SK-N-SH (cell line): ENCODE measurements around the gene CKS2. TPM values are rescaled to one million over a fixed set of nuclear protein-coding genes. Genes with fewer than 3 reads are reported as not detected.

Experiments used
- CTCF ChIA-PET: fragments of 300-600, 350-600 bp; formaldehyde crosslinking; extraction: SDS; loops from one replicate; lab custom pipeline; 2021; lab: Yijun Ruan, JAX
- POLR2A ChIA-PET: fragments of 350-600 bp; sonication (Branson Sonifier 250); formaldehyde crosslinking; extraction: SDS; loops from one replicate; lab custom pipeline; 2020; ENCODE audit warnings: antibody characterized with exemption, inconsistent platforms; lab: Yijun Ruan, JAX
- DNase-seq: peaks from one replicate; pipeline ENCODE4 v3.0.0; 2012
- H2AFZ ChIP-seq: fragments of 200-600 bp; sonication (generic); 2 replicates; pipeline ENCODE4 v1.8.1; 2016; ENCODE audit warnings: antibody characterized with exemption, mild to moderate bottlenecking, low read depth
- H3F3A ChIP-seq: fragments of 200-600 bp; sonication (generic); replicated peaks from 2 replicates; pipeline ENCODE3; 2016; ENCODE audit warnings: antibody characterized with exemption, mild to moderate bottlenecking; ENCODE audit not compliant: insufficient read depth
- H3K27ac ChIP-seq, 2 experiments: fragments of 200-500 bp in 1 of 2; fragments of 200-600 bp in 1 of 2; sonication (Bioruptor generic) in 1 of 2; sonication (generic), shearing (Covaris generic) in 1 of 2; 2 replicates each; pipeline versions ENCODE4 v1.5.1 to v1.6.1; 2014 to 2016; ENCODE audit warnings: low read depth in 2 of 2, inconsistent platforms in 1 of 2, low read length in 1 of 2, mild to moderate bottlenecking in 1 of 2, mixed read lengths in 1 of 2
- H3K27me3 ChIP-seq: fragments of 200-600 bp; sonication (generic), shearing (Covaris generic); 2 replicates; pipeline ENCODE4 v1.6.1; 2016; ENCODE audit warnings: mixed run types; ENCODE audit not compliant: insufficient read depth
- H3K36me3 ChIP-seq, 2 experiments: fragments of 200-500 bp in 1 of 2; fragments of 200-600 bp in 1 of 2; sonication (Bioruptor generic) in 1 of 2; sonication (generic) in 1 of 2; replicated peaks in 1 of 2; 2 replicates each; pipeline versions ENCODE3 to v1.5.1; 2014 to 2016; ENCODE audit warnings: low read length in 1 of 2, mild to moderate bottlenecking in 1 of 2; ENCODE audit not compliant: insufficient read depth in 2 of 2, control insufficient read depth in 1 of 2
- H3K4me1 ChIP-seq, 2 experiments: fragments of 200-500 bp in 1 of 2; fragments of 200-600 bp in 1 of 2; sonication (Bioruptor generic) in 1 of 2; sonication (generic), shearing (Covaris generic) in 1 of 2; 2 replicates each; pipeline versions ENCODE4 v1.5.1 to v1.6.1; 2014 to 2016; ENCODE audit warnings: low read depth in 1 of 2, low read length in 1 of 2, mixed run types in 1 of 2; ENCODE audit not compliant: insufficient read depth in 2 of 2, control insufficient read depth in 1 of 2
- H3K4me2 ChIP-seq: fragments of 200-600 bp; sonication (generic), shearing (Covaris generic); 2 replicates; pipeline ENCODE4 v1.6.1; 2017; ENCODE audit warnings: mixed run types
- H3K4me3 ChIP-seq, 2 experiments: fragments of 200-500 bp in 1 of 2; fragments of 200-600 bp in 1 of 2; sonication (Bioruptor generic) in 1 of 2; sonication (generic), shearing (Covaris generic) in 1 of 2; 2 replicates each; pipeline versions ENCODE4 v1.5.1 to v1.8.1; 2014 to 2016; ENCODE audit warnings: low read depth in 2 of 2, inconsistent platforms in 1 of 2, low read length in 1 of 2, mild to moderate bottlenecking in 1 of 2, mixed read lengths in 1 of 2, moderate library complexity in 1 of 2
- H3K79me2 ChIP-seq: fragments of 200-600 bp; sonication (generic); 2 replicates; pipeline ENCODE4 v1.8.1; 2017; ENCODE audit warnings: mild to moderate bottlenecking; ENCODE audit not compliant: insufficient read depth
- H3K9ac ChIP-seq: fragments of 200-600 bp; sonication (generic); 2 replicates; pipeline ENCODE4 v1.6.1; 2017; ENCODE audit warnings: mixed run types
- H3K9me2 ChIP-seq: fragments of 200-600 bp; sonication (generic); 2 replicates; pipeline ENCODE4 v1.6.1; 2017; ENCODE audit warnings: mixed run types
- H3K9me3 ChIP-seq: fragments of 200-600 bp; sonication (generic); 2 replicates; pipeline ENCODE4 v1.6.1; 2017; ENCODE audit warnings: mixed run types, mild to moderate bottlenecking, moderate library complexity
- H4K20me1 ChIP-seq: fragments of 200-600 bp; sonication (generic); 2 replicates; pipeline ENCODE4 v1.6.1; 2017; ENCODE audit warnings: mild to moderate bottlenecking, mixed run types; ENCODE audit not compliant: insufficient read depth
- ELF1 ChIP-seq: IDR thresholded peaks from 2 replicates; pipeline ENCODE4 v1.4.0; 2012
- RCOR1 ChIP-seq: fragments of 150-350 bp; IDR thresholded peaks from 2 replicates; pipeline ENCODE4 v1.6.1; 2017; ENCODE audit warnings: antibody characterized with exemption, low read length
- RFX5 ChIP-seq: IDR thresholded peaks from 2 replicates; pipeline ENCODE4 v1.6.1; 2012; ENCODE audit warnings: mild to moderate bottlenecking, improper control_type of control experiment, low read length
- RXRA ChIP-seq: IDR thresholded peaks from 2 replicates; pipeline ENCODE4 v1.4.0; 2012; ENCODE audit warnings: low read depth, mild to moderate bottlenecking, borderline replicate concordance
- WGBS: methylation state at CpG from one replicate; pipeline ENCODE4 v1.1.6; 2017; ENCODE audit warnings: low lambda C conversion rate; 5-methylcytosine and 5-hydroxymethylcytosine counted together
- polyA plus RNA-seq, 3 experiments: library from polyadenylated mRNA; depleted of rRNA; stranded (reverse); fragments of >200 nt; gene quantifications; 2 replicates each; pipeline ENCODE4 v1.2.3, GENCODE V29; 2012
- small RNA-seq, 7 experiments: library from RNA; depleted of rRNA; stranded (forward); fragments of <200 nt; gene quantifications; one replicate each; pipeline ENCODE3, GENCODE V24; 2012
- TF ChIP-seq, protein P1 (sequence below): IDR thresholded peaks from 2 replicates; pipeline ENCODE4 v1.4.0; 2012; ENCODE audit warnings: low read depth, borderline replicate concordance
- TF ChIP-seq, protein P2 (sequence below): IDR thresholded peaks from 2 replicates; pipeline ENCODE4 v1.4.0; 2012; ENCODE audit warnings: low read depth, borderline replicate concordance

CKS2 gene
- polyA plus RNA-seq, 1 of the 3 experiments (the other 2 are of a cell fraction): 362 TPM

DNA sequence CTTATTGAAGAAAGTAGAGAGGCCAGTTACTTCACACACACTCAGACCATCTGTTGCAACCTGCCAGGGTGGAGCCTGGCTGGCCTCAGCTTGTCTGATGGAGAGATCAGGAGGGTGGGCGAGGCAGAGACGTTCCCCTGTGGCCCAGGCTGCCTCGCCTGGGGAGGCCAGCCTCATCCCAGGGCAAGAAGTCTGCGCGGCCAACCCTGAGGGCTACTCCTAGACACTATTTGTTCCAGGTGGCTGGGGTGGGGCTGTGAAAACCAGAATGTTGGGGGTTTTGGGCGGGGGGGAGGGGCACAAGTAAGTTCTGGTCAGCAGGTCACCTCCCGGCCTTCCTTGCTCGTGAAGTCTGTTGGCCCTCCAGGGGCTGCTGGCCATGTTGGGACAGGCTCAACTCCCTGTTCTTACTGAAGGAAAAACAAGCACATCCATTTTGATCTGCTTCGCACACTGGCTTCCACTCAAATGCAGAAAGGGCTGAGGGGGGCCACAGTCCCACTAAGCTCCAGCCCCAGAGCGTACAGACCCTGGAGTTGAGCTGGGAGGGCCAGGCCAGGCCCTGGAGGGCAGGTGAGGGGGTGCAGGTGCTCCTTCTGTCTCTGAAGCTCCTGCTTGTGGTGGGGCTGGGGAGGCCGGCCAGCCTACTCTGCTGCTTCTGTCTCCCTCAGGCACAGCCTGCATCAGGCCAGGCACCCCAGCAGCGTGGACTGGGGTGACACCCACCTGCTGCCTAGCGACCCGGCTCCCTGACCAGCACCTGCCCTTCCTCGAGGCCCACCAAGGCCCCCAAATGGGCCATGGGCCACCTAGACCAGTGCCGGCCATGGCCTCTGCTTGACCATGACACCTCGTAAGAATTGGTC, 53.9 kb downstream of the CKS2 start (continued):
- TF ChIP-seq, protein P1, sequence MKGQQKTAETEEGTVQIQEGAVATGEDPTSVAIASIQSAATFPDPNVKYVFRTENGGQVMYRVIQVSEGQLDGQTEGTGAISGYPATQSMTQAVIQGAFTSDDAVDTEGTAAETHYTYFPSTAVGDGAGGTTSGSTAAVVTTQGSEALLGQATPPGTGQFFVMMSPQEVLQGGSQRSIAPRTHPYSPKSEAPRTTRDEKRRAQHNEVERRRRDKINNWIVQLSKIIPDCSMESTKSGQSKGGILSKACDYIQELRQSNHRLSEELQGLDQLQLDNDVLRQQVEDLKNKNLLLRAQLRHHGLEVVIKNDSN: no peak
- TF ChIP-seq, protein P2, sequence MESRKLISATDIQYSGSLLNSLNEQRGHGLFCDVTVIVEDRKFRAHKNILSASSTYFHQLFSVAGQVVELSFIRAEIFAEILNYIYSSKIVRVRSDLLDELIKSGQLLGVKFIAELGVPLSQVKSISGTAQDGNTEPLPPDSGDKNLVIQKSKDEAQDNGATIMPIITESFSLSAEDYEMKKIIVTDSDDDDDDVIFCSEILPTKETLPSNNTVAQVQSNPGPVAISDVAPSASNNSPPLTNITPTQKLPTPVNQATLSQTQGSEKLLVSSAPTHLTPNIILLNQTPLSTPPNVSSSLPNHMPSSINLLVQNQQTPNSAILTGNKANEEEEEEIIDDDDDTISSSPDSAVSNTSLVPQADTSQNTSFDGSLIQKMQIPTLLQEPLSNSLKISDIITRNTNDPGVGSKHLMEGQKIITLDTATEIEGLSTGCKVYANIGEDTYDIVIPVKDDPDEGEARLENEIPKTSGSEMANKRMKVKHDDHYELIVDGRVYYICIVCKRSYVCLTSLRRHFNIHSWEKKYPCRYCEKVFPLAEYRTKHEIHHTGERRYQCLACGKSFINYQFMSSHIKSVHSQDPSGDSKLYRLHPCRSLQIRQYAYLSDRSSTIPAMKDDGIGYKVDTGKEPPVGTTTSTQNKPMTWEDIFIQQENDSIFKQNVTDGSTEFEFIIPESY: no peak
- TF ChIP-seq RXRA: no peak

DNA sequence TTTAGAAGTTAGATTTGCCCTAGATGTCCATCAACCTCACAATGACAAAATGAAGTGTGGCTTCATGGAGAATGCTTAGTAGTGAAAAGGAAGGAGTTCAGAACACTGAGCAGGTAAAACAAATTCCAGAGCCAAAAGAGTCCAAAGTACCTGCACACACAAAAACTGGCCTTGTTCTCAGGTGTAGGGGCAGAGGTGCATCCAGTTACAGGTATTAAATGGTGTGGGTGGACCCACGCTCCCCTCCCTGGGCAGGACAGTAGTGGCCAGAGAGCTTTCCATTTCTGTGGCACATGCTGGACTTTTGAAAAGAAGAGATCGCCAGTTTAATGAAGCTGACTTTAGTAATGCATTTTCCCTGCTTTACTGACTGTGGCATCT, 54.5 kb downstream of the CKS2 start:
- H3K27me3 ChIP-seq: no peaks in the 10 kb centered on the region

More for the DNA sequence above, 54.5 kb downstream of the CKS2 start:
- Histone ChIP-seq H3K4me1 (peaks cover 0 to 17% of the 10 kb centered on the region in 2 experiments; a peak in 2 of 4 replicates), H3K4me3 (no peak overlapping the region), H3K36me3 (peaks cover 6 to 21% of the 10 kb centered on the region in 2 experiments), H3K79me2 (no peaks in the 10 kb centered on the region), H3F3A (no peaks in the 10 kb centered on the region), H3K4me2 (no peak overlapping the region), H3K27ac (no peak overlapping the region), H4K20me1 (no peaks in the 10 kb centered on the region), H2AFZ (no peak overlapping the region), H3K9me3 (no peaks in the 10 kb centered on the region), H3K9me2 (no peaks in the 10 kb centered on the region), H3K9ac (no peak overlapping the region)
- ChIA-PET POLR2A (no interaction called here), CTCF (no interaction called here)
- WGBS: 86% methylated on average over 2 of the region's 2 CpGs
- TF ChIP-seq ELF1 (no peak), RCOR1 (no peak), RFX5 (no peak)
- no peak for DNase-seq

Small RNAs within 50 kb of the gene (small RNA-seq; reads per million reads assigned to genes)
- 0 reads per million in 7 experiments for gene MIR3153

Other genes starting within 250 kb of the CKS2 start
- 3.2 and 4.7 TPM in 2 replicates for gene SHC3, start 132.4 kb upstream of the CKS2 start, polyA plus RNA-seq (2012; rRNA removed)
- gene SECISBP2, start 7.3 kb downstream of the CKS2 start, polyA plus RNA-seq (2012; rRNA removed): 21.2 and 28.4 TPM in 2 replicates
- 2.1 and 4.8 TPM in 2 replicates for gene SEMA4D, start 186.9 kb downstream of the CKS2 start, polyA plus RNA-seq (2012; rRNA removed)